ENCODE results near the gene UBXN1.
"Not testable (repeated sequence)": the region's sequence is repeated elsewhere in the genome, so short reads cannot be mapped to it uniquely, and the experiment has no call there.

UBXN1 gene

DNA sequence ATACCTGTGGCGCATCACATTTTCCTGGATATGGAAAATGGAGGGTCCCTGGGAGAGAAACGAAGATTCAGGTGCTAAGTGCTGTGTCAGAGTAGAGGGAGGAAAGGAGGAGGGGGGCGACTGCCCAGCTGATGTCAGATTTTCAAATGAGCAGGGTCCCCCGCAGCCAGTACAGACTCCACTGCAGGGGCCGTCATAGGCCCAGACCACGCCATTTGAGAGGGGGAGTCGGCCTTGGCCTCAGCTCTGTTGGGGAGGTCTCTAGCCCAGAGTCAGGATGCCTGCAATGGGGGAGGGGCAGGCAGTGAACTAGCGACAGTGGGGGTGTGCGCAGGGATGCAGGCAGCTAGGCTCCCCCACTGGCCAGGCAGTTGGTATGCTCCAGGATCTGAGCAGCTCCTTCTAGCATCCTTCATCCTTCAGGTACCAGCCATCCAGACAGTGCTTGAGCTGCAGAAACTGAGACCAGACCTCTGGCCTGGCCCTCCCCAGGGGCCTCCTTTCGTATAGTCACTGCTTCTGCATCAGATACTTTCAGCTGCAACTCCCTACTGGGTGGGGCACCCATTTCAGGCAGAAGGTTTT is 28.5 kb upstream of the UBXN1 start, which contains the start of the genes BSCL2 and GNG3:
Gene BSCL2 (minus strand): TSS at position 148 of the 585 bp plus-strand sequence. CDS start 229 bp downstream, outside the sequence.
Gene GNG3 (plus strand): TSS at position 400 of the 585 bp plus-strand sequence. CDS start 620 bp downstream, outside the sequence.
- no peak for DNase-seq

DNA sequence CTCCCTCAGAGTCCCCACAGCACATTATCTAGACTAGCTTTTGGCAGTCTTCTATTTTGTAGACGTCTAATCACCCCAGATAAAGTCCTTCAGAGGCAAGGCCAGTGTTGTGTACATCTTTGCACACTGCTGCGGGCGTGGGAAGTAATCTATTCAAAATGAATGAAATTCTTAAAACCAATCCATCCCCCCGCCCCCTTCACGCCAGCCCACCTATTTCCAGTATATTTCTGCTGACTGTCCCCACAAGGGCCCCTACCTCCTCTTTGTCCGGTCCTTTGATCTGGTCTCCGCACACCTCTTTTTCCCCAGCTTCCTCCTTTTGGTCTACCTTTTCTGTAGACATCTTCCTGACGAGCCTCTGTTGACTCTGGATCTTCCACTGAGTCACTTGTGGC is 28.0 kb upstream of the UBXN1 start:
- no peak for DNase-seq

DNA sequence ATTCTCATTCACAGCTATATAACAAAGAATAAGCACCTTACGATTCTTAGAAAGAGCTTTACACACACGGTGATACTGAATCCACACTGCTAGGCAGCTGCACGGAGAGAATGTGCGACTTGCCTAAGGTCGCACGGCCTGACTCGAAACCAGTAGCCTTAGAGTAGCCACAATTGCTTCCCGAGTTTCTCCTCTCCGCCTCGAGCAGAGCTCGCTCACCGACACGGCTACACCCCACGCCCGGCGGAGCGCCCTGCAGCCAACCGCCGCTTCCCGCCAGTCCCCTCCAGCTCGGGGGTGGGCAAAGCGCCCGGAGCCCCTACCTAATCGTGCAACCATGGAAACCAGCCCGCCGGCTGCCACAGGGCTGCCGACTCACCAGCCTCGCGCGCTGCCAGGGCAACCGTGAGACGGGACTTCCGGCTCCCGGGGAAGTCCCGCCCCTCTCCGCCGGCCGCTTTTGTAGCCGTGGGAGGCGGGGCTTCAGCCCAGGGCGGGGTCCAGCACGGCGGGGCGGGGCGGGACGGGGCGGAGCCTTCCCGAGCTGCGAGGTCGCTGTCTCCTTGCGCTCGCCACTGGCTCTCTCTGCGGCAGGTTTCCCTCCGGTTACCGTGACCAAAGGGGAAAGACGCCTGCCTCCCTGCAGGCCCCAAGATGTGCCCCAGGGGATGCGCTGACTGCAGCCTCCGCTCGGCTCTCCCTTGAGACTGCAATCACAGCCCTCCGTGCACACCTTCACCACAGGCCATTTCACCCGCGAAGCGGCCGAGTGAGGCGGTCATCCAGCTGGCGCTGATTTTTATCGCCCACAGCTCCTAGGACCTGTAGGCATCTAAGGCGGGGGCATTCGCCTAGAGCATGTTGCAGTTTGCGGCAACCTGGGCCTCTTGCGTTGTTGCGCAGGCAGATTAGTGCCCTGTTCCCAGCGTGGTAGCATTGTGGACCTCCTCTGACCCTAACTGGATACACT is 27.3 kb upstream of the UBXN1 start:
- DNase-seq: peak; percentile 97

DNA sequence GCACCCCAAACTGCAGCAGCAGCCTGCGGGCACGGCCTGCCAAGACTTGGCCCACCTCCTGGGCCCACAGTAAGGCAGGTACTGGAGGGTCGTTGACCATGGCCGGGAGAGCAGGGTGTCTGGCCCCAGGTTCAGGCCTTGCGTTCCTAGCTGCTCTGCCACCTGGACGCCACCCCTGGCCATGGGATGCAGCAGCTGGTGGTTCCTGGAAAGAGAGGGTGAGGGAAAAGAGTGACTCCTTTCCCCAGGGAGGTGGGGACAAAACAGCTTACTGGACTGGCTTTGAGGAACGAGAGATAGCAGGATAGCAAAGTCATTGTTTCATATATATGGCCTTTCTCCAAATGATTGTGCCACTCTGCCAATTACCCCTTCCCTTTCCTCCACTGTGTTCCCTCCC is 26.5 kb upstream of the UBXN1 start:
- DNase-seq: peak; percentile 78

DNA sequence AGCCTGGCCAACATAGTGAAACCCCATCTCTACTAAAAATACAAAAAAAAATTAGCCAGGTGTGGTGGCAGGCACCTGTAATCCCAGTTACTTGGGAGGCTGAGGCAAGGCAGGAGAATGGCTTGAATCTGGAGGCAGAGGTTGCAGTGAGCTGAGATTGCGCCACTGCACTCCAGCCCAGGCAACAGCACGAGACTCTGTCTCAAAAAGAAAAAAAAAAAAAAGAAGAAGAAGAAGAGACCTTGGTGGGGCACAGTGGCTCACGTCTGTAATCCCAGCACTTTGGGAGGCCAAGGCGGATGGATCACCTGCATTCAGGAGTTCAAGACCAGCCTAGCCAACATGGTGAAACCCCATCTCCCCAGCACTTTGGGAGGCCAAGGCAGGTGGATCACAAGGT is 25.0 kb upstream of the UBXN1 start:
- not testable (repeated sequence) for DNase-seq

DNA sequence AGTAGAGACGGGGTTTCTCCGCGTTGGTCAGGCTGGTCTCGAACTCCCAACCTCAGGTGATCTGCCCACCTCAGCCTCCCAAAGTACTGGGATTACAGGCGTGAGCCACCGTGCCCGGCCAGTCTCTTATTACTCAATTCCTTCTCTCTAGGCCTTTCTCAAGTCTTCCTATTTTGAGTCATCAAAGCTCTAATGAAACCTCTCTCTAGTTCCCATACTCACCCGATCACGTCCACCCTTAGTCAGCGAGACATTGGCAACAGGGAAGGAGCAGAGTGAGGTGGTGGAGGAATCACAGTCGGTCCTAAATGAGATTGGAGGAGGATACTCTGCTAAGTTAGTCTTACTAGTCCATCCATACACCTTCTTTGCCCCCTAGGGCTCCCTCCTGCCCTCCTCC is 23.4 kb upstream of the UBXN1 start:
- DNase-seq: no peak

DNA sequence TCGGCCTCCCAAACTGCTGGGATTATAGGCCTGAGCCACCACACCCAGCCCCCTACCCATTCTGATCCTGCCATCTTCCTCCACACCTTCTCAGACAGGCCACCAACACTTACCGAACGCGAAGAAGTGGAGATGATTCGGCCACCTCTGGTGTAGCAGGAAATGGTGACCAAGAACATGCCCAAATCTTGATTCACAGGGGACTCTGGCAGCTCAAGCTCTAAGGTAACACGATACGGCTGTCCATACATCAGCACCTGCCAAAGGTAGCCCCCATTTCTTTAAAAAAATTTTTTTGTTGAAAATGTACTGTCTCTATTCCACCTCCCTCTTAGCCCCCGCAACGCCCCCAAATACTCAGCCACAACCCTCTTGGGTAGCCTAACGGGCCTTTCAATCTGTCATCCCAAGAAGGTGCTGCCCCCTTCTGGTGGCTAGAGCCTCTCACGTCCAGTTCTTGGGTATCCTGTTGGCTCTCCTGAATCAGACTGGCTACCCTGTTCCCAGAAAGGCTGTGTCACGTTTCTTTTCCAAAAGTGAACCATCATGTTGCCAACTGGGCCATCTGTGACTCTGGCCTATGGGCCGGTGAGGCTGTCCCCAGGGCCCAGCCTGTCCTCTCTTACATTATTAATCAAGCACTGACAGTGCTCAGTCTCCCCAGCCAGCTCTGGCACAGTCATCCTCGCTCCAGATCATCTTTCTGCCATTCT is 15.7 kb upstream of the UBXN1 start:
- DNase-seq: peak; percentile 88

DNA sequence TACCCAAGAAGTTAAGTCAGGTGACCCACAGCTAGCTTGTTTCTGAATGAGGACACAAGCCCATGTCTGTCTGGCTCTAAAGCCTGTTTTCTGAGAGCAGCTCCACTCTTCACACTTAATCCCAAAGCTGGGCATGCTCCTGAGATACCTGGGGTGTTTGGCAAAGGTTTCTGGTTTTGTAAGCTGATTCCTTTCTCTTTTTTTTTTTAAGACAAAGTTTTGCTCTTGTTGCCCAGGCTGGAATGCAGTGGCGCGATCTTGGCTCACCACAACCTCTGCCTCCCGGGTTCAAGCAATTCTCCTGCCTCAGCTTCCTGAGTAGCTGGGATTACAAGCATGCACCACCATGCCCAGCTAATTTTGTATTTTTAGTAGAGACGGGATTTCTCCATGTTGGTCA is 14.8 kb upstream of the UBXN1 start:
- DNase-seq: not testable (repeated sequence)

DNA sequence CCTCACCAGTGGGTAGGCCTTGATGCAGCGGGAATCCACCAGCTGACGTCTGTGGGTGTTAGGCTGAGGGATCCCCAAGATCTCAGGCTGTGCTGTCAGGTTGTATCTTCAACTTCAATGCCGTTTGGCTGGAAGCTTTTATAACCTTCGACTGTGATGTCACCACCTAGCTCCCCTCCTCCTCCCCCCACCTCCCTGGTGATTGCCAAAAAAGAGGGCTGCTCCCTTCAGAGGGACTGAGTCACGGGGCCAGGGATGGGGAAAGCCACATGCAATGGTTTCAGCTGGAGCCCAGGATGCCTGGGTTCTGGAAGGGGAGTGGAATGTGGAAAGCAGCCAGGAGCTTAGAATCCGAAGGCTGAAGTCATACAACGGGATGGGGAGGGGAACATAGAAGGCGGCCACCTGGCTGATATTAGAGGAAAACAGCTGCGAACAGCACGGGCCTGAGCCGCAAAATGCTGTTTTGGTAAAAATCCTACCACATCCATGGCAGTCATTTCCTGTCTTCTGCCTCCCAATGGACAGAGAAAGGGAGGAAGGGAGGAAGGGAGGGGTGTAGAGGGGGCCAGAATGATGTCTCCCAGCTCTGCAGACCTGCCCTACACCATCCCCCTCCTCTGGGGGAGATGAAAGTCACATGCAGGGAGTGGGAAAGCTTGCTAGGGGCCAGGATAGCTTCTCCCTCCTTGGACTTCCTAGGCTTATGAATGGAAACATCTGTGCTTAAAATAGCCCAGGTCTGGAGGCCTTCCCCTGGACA is 10.7 kb upstream of the UBXN1 start, which contains the start of gene LRRN4CL:
Gene LRRN4CL (minus strand): TSS at position 110 of the 763 bp plus-strand sequence. CDS start 1,022 bp downstream, outside the sequence.
- DNase-seq: no peak

DNA sequence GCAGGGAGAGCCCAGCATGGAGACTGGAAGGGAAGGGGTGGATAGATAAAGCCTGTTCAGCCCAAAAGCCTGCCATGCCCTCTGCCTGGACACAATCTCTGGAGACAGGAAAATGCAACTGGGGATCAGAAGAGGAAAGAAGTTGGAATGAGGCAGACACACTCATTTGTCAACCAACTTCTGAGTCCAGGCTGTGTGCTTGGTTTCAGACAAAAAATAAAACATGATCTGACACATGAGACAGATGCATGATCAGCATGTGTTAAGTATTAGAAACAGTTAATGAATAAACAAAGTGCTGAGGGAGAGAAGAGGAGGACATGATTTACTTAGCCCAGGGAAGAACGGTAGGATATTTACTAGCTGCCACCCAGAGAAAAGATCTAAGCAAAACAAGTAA is 9.6 kb upstream of the UBXN1 start:
- DNase-seq: no peak

DNA sequence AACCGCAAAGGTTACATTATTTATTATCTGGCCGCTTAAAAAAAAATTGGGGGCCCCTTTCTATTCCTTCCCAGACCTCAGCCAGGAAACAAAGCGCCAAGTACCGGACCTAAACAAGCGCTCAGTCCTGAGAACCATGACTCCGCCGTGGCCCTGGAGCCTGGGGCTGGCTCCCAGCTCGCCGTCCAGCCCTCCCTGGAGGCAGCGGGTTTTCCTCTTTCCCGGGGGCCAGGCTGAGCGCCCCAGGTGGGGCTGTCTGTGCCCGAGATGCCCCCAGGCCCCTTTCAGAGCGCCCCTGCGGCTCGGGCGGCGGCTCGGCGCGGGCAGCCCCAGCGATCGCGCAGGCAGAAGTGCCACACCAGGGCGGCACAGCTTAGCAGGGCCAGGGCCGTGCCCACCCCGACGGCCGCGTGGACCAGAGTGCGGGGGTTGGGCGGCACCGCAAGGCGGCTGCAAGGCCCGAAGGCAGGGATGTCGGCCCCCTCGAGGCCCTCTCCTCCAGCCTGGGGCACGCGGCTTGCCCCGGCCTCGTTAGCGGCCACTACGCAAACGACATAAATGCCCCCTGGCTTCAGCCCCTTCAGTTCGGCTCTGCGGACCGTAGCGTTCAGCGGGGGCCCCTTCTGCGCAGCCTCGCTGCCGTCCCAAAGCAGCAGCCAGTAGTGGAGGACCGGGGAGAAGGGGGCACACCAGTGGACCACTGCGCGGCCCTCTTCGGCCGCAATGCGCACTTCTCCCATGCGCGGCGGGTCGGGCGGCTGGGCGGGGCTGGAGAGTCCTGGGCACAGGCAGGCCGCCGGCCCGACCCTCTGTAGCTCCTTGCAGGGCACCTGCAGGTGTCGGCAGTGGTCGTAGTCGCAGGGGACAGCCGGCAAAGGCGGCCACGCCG is 8.9 kb upstream of the UBXN1 start:
- DNase-seq: peak; percentile 45

DNA sequence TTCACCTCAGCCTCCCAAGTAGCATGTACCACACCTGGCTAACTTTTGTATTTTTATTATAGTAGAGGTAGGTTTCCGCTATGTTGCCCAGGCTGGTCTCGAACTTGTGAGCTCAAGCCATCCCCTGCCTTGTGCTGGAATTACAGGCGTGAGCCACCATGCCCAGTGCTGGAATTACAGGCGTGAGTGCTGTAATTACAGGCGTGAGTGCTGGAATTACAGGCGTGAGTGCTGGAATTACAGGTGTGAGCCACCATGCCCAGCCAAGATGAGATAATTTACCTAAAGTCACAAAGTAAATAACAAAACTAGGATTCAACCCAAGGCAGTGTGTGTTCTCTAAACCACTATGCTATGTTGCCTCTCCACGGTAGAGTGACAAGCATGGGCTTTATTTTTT is 3.6 kb upstream of the UBXN1 start:
- no peak for DNase-seq

DNA sequence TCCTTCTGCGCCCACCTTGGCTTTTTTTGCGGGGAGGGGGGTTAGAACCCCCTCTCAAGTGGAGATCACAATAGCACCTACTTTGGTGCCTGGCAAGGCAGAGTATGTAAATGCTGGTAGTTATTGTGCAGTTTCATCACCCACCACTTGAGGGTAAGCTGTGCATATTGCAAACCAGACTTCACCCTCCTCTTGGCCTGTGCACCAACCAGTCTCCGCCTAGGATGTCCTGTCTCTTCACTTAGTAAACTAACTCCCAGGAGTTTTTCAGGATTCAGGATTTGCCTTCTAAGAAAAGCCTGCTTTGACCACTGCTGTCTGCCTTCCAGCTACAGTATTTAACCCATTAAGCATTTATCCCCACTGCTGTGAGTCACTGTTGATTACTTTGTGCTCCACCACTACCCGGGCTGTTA is 2.0 kb upstream of the UBXN1 start:
- DNase-seq: peak; percentile 88

DNA sequence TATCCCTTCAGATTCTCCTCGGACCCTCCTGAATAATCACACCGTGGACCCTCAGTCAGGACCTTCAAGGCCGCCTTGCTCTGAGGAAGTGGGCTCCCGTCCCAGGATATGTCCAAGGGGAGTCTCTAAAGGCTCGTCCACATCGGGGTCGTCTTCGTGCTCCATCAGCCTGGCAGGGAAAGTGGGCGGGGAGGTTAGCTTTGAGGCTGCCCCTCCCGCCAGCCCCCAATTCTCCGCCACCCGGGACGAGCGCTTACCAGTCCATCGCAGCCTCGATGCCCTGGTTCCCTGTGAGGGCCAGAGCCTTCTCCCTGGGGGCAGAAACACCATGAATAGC is 472 bp downstream of the UBXN1 start:
- no peak for DNase-seq

DNA sequence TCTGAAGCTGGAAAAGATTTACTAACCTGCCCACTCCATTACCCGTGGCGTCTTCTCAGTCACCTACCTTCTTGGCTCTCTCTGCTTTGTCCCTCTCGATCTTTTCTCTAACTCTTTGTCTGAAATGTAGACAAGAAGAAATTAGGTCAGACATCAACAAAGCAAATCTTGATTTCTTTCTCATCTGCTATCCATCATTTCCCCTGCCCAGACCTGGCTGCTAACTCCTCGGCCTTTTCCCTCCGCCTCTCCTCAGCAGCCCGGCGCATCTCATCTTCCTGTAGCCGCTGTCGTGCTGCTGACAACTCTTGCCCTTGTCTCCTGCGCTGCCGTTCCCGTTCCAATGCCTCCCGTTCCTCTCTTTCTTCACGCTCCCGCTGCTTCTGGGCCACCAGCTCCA is 1.2 kb downstream of the UBXN1 start:
- DNase-seq: no peak

DNA sequence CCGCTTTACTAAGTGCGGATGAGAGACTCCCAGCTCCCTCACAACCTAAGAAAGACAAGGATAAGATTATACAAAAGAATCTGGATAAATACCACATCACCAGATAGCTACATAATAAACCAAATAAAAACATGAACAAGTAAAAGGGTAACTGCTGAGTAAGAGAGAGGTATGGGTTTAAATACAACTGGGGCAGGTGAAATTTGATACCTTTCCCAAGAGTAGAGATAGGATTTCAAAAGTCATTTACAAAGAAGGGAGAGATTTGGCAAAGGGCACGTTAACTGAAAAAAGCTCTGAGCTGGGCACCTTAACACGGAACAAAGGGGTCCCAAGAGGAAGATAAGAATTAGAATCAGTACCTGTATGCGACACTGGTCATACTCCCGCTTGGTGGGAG is 1.7 kb downstream of the UBXN1 start:
- no peak for DNase-seq

DNA sequence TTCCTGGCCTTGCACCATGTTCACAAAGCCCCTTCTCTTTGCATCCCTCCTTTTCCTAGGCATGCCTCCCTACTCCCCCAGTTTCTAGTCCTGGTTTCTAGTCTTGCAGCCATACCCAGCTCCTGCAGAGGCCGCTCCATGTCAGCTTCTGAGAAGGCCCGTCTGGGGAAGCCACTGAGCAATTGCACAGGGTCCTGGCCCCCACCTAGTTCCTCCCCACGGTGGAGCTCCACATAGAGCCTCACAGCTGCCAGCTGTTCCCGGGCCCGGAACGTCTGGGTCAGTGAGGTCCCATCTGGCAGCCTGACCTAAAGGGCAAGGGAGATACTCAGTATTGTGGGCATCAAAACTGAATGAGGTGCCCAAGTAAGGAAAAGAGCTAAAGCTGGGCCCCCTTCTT is 2.2 kb downstream of the UBXN1 start:
- no peak for DNase-seq

DNA sequence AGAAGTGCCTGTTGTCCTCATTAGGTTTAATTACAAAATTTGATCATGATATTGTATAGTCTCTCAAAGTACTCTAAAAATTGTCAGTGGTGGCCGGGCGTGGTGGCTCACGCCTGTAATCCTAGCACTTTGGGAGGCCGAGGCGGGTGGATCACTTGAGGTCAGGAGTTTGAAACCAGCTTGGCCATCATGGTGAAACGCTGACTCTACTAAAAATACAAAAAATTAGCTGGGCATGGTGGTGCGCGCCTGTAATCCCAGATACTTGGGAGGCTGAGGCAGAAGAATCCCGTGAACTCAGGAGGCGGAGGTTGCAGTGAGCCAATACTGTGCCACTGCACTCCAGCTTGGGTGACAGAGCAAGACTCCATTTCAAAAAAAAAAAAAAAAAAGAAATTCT is 3.5 kb downstream of the UBXN1 start:
- DNase-seq: not testable (repeated sequence)

DNA sequence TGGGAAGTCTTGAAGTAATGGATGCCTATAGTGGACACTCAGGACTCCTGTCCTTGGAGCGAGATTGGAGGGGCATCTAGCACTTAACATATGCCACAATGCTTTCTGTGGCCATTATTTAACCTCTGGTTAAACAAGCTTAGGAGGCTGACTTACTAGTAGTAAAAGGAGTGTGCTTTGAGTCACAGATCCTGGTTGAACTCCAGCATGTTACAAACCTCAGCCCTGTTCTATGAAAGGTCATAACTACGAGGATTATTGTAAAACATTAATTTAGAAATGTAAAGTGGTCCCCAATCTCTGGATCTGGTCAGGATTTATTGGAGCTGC is 5.7 kb downstream of the UBXN1 start:
- no peak for DNase-seq

DNA sequence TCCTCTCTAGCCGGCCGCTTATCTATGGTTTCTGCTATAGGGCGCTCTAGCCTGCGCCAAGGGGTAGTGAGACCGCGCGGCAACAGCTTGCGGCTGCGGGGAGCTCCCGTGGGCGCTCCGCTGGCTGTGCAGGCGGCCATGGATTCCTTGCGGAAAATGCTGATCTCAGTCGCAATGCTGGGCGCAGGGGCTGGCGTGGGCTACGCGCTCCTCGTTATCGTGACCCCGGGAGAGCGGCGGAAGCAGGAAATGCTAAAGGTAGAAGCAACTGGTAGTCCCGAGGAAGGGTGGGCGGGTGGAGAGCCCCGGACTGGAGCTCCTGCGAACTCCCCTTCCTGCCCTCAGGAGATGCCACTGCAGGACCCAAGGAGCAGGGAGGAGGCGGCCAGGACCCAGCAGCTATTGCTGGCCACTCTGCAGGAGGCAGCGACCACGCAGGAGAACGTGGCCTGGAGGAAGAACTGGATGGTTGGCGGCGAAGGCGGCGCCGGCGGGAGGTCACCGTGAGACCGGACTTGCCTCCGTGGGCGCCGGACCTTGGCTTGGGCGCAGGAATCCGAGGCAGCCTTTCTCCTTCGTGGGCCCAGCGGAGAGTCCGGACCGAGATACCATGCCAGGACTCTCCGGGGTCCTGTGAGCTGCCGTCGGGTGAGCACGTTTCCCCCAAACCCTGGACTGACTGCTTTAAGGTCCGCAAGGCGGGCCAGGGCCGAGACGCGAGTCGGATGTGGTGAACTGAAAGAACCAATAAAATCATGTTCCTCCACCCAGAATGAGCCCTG is 7.1 kb downstream of the UBXN1 start, which contains the start of the genes LBHD1 and UQCC3:
Gene LBHD1 (minus strand): TSS at position 660 of the 782 bp plus-strand sequence. CDS start 2,236 bp downstream, outside the sequence.
Gene UQCC3 (plus strand): TSS at position 66 of the 782 bp plus-strand sequence. CDS start 73 bp downstream, at position 139.
- peak; percentile 97 for DNase-seq

DNA sequence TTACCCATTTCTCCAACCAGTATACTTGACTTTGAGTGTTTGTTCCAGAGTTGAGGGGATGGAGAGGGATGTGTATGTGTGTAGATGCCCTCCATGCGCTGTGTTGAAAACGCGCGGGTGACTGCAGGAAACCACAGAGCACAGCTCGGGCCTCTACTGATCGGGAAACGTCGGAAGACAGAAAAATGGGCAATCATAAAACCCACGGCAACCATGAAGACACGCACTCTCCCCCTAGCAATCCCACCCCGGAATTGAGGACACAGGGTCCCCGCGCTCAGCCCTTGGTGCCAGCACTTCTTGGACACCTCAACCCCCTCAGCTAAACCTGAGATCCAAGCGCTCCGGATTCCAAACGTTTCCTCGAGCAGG is 7.7 kb downstream of the UBXN1 start:
- peak; percentile 85 for DNase-seq
